GM12878 (cell line): ENCODE results near the gene CIAO2A. TPM values are rescaled to one million over a fixed set of nuclear protein-coding genes. Genes with fewer than 3 reads are reported as not detected.

Source experiments
- ATAC-seq: fragments of 200-7000 bp; cut with Tn5 transposase; 3 replicates; pipeline ENCODE4 v1.9.1; 2020; ENCODE audit warnings: mild to moderate bottlenecking, moderate library complexity
- BruUV-seq: library from RNA; stranded (reverse); fragments of 400-500 nt; replicated peaks from 2 replicates; lab custom pipeline; 2021; lab: Mats Ljungman, UMichigan
- CTCF ChIA-PET: fragments of 300-600 bp; sonication (Branson Sonifier 250); formaldehyde crosslinking; extraction: SDS; loops from one replicate; lab custom pipeline; 2021; ENCODE audit warnings: inconsistent platforms; lab: Yijun Ruan, JAX
- POLR2A ChIA-PET: fragments of 350-600 bp; formaldehyde crosslinking; extraction: SDS; loops from one replicate; lab custom pipeline; 2021; ENCODE audit warnings: inconsistent platforms; lab: Charles Lee
- RAD21 ChIA-PET: fragments of 300-600 bp; sonication (Branson Sonifier 250); formaldehyde crosslinking; loops from one replicate; lab custom pipeline; 2023; ENCODE audit warnings: antibody characterized with exemption; ENCODE audit not compliant: unreplicated experiment; lab: Charles Lee
- SMC1A ChIA-PET: fragments of 300-600 bp; sonication (Branson Sonifier 250); formaldehyde crosslinking; loops from one replicate; lab custom pipeline; 2023; ENCODE audit not compliant: unreplicated experiment, uncharacterized antibody; lab: Charles Lee
- DNase-seq: peaks from one replicate; pipeline ENCODE4 v3.0.0-alpha.2; 2011; ENCODE audit warnings: low read depth, low spot score
- FAIRE-seq: peaks from 3 replicates; lab custom pipeline; 2011; peaks lifted over from hg19 to GRCh38; lab: Jason Lieb, UNC
- H2AFZ ChIP-seq: 2 replicates; pipeline ENCODE4 v1.6.0; 2011; ENCODE audit warnings: low read depth, low read length, control low read depth; ENCODE audit not compliant: control insufficient read depth
- H3K27ac ChIP-seq: 2 replicates; pipeline ENCODE4 v1.5.1; 2011; ENCODE audit warnings: control low read depth; ENCODE audit not compliant: control insufficient read depth, insufficient read depth
- H3K27me3 ChIP-seq, 2 experiments: replicated peaks in 1 of 2; 2 replicates each; pipeline versions ENCODE4 v1.6.0 to v1.6.1; 2011; ENCODE audit warnings: low read length in 1 of 2; ENCODE audit not compliant: control insufficient read depth in 2 of 2, insufficient read depth in 2 of 2
- H3K36me3 ChIP-seq, 2 experiments: 2 replicates each; pipeline ENCODE4 v1.5.1; 2011; ENCODE audit warnings: low read length in 1 of 2; ENCODE audit not compliant: control insufficient read depth in 2 of 2, insufficient read depth in 2 of 2
- H3K4me1 ChIP-seq: 2 replicates; pipeline ENCODE4 v1.6.1; 2011; ENCODE audit warnings: mild to moderate bottlenecking, low read length, moderate library complexity, mixed read lengths; ENCODE audit not compliant: control insufficient read depth, insufficient read depth
- H3K4me2 ChIP-seq: 2 replicates; pipeline ENCODE4 v1.6.0; 2011; ENCODE audit warnings: control low read depth; ENCODE audit not compliant: control insufficient read depth, insufficient read depth
- H3K4me3 ChIP-seq: fragments of 200-600 bp; sonication (generic); 2 replicates; pipeline ENCODE4 v1.5.1; 2016
- H3K79me2 ChIP-seq: 2 replicates; pipeline ENCODE4 v1.6.0; 2011; ENCODE audit warnings: low read length; ENCODE audit not compliant: control insufficient read depth, insufficient read depth
- H3K9ac ChIP-seq: 2 replicates; pipeline ENCODE4 v1.8.0; 2011; ENCODE audit warnings: low read length, control low read depth, mixed read lengths; ENCODE audit not compliant: control insufficient read depth, insufficient read depth
- H3K9me3 ChIP-seq: replicated peaks from 3 replicates; pipeline ENCODE4 v1.5.1; 2011; ENCODE audit warnings: mild to moderate bottlenecking, low read length; ENCODE audit not compliant: control insufficient read depth, insufficient read depth
- H4K20me1 ChIP-seq: 2 replicates; pipeline ENCODE4 v1.6.0; 2011; ENCODE audit not compliant: control insufficient read depth, insufficient read depth
- BACH1 ChIP-seq: fragments of 450-650 bp; IDR thresholded peaks from 2 replicates; pipeline ENCODE4 v1.6.1; 2017; ENCODE audit warnings: mild to moderate bottlenecking, borderline replicate concordance
- CBX5 ChIP-seq: sonication (generic); IDR thresholded peaks from 2 replicates; pipeline ENCODE4 v1.6.1; 2016; ENCODE audit warnings: low read depth, moderate library complexity, mild to moderate bottlenecking, inconsistent platforms
- ESRRA ChIP-seq: IDR thresholded peaks from 2 replicates; pipeline ENCODE4 v1.6.1; 2012; ENCODE audit warnings: mild to moderate bottlenecking, low read length, improper control_type of control experiment
- IKZF2 ChIP-seq, 2 experiments: fragments of 450-650 bp; IDR thresholded peaks; 2 replicates each; pipeline ENCODE4 v1.6.1; 2017; ENCODE audit warnings: mild to moderate bottlenecking in 2 of 2, moderate library complexity in 2 of 2
- MEF2B ChIP-seq: fragments of 450-650 bp; IDR thresholded peaks from 2 replicates; pipeline ENCODE4 v1.6.1; 2018; ENCODE audit warnings: mild to moderate bottlenecking, moderate library complexity; ENCODE audit not compliant: partially characterized antibody, poor library complexity, severe bottlenecking
- MTA3 ChIP-seq: IDR thresholded peaks from 2 replicates; pipeline ENCODE4 v1.6.1; 2012; ENCODE audit warnings: low read length, inconsistent platforms, borderline replicate concordance
- NBN ChIP-seq: fragments of 450-650 bp; IDR thresholded peaks from 2 replicates; pipeline ENCODE4 v1.6.1; 2016
- PAX8 ChIP-seq: fragments of 450-650 bp; IDR thresholded peaks from 2 replicates; pipeline ENCODE4 v1.6.1; 2017; ENCODE audit warnings: mild to moderate bottlenecking, moderate library complexity
- RAD21 ChIP-seq: IDR thresholded peaks from 2 replicates; pipeline ENCODE4 v1.6.1; 2011; ENCODE audit warnings: mild to moderate bottlenecking, low read depth, low read length, moderate library complexity; ENCODE audit not compliant: insufficient read depth
- TARDBP ChIP-seq: IDR thresholded peaks from 2 replicates; pipeline ENCODE4 v1.6.1; 2016; ENCODE audit warnings: borderline replicate concordance
- ZNF274 ChIP-seq: IDR thresholded peaks from one replicate; pipeline ENCODE4 v1.8.0; 2011; ENCODE audit not compliant: insufficient read length, insufficient read depth
- ZZZ3 ChIP-seq: IDR thresholded peaks from 2 replicates; pipeline ENCODE4 v1.6.1; 2011; ENCODE audit warnings: low read depth; ENCODE audit not compliant: control insufficient read depth, insufficient read length
- WGBS: methylation state at CpG from one replicate; pipeline ENCODE4 v1.1.6; 2016; ENCODE audit warnings: low lambda C conversion rate; ENCODE audit not compliant: insufficient replicate concordance, insufficient coverage; ENCODE audit errors: missing lambda C conversion rate; 5-methylcytosine and 5-hydroxymethylcytosine counted together
- in situ Hi-C: fragments of 300-500 bp; cut with MboI; formaldehyde crosslinking; loops from 9 replicates; pipeline ENCODE4 v1.14.3; 2018; ENCODE audit warnings: mixed read lengths
- intact Hi-C: fragments of 100-400 bp; cut with micrococcal nuclease; formaldehyde crosslinking; loops from one replicate; pipeline ENCODE4 v1.14.2; 2022; ENCODE audit not compliant: unreplicated experiment
- polyA plus RNA-seq, 11 experiments: library from polyadenylated mRNA; depleted of rRNA in 4 of 11; unstranded in 6 of 11; stranded (reverse) in 5 of 11; fragments of >200 nt; fragmentation: Nextera tagmentation in 4 of 11; fragmentation: Illumina TruSeq in 1 of 11; extraction: Ambion mirVana in 4 of 11; extraction: Trizol in 1 of 11; gene quantifications; 1 replicate in 1 of 11; 2 replicates in 10 of 11; pipeline versions ENCODE4 v1.2.1 to v1.2.3, GENCODE V29; 2011 to 2016; ENCODE audit warnings: inconsistent platforms in 2 of 11, missing spikeins in 2 of 11, low read depth in 1 of 11
- total RNA-seq, 4 experiments: library from RNA; depleted of rRNA in 3 of 4; stranded (reverse); fragments of >200 nt in 3 of 4; fragmentation: Illumina TruSeq in 1 of 4; extraction: Trizol in 1 of 4; gene quantifications; 2 replicates each; pipeline versions ENCODE4 v1.2.1 to v1.2.3, GENCODE V29; 2013 to 2021
- TF ChIP-seq, protein P1 (sequence below): IDR thresholded peaks from 2 replicates; pipeline ENCODE4 v1.6.1; 2012; ENCODE audit warnings: low read length, inconsistent platforms
- TF ChIP-seq, protein P2 (sequence below): fragments of 450-650 bp; IDR thresholded peaks from 2 replicates; pipeline ENCODE4 v1.6.1; 2017; ENCODE audit warnings: mild to moderate bottlenecking, moderate library complexity

Gene CIAO2A
- total and polyA plus RNA-seq, 10 of the 15 experiments (the other 5 are each of a cell fraction or from before 2014, with no cell fraction given): 94.5 to 400 (median 204) TPM

DNA sequence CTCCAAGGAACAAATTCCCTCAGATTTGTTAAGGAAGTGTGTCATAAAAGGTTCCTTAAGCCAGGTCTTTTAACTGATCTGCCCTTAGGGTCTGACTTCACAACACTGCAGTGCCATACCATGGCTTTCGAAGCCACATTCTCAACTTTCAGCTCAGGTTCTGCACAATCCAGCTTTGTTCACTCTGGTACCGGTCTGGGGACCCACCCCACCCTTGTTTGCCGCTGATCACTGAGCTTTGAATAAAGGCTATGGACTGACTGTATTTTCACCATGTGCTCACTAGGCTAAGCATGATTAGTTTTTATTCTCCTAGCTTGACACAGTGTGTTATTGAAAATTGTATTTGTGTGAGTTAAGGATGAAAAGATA lies 18.0 kb upstream of the CIAO2A start:
- Histone ChIP-seq H3K27me3 (no peaks in the 10 kb centered on the region), H3K4me1 (peaks cover 26% of the 10 kb centered on the region), H3K36me3 (peaks cover 3 to 16% of the 10 kb centered on the region in 2 experiments), H4K20me1 (no peaks in the 10 kb centered on the region), H2AFZ (no peak overlapping the region), H3K4me3 (no peak overlapping the region), H3K4me2 (peak overlapping the region; percentile 71), H3K9me3 (no peaks in the 10 kb centered on the region), H3K9ac (no peak overlapping the region), H3K79me2 (peaks cover 43% of the 10 kb centered on the region), H3K27ac (peak overlapping the region; percentile 30)
- ChIA-PET SMC1A (interaction anchor here (1.0 to 2.4 kb wide), 5 partner anchors 10 to 22 kb away, joined by 4 to 14 read pairs (median 5); no protein-coding TSS in a partner anchor), POLR2A (interaction anchor here (0.6 to 1.3 kb wide), 3 partner anchors 19 to 95 kb away, joined by 3 to 4 read pairs (median 3); no protein-coding TSS in a partner anchor), RAD21 (interaction anchor here (1.1 kb wide), 1 partner anchor 33 kb away, joined by 5 read pairs; no protein-coding TSS in a partner anchor), CTCF (interaction anchor here (1.0 to 3.2 kb wide), 6 partner anchors 10 to 44 kb away, joined by 3 to 11 read pairs (median 4); no protein-coding TSS in a partner anchor)
- BruUV-seq: no TSS peak
- ATAC-seq: no peak
- FAIRE-seq: no peak
- in situ Hi-C loops (no loop called here), intact Hi-C loops (no loop called here)
- 56% methylated on average over 3 of the region's 3 CpGs for WGBS
- no peak for DNase-seq
- no peak for TF ChIP-seq MTA3
- TF ChIP-seq ZZZ3: no peak
- TF ChIP-seq NBN: no peak
- no peak for TF ChIP-seq PAX8
- TF ChIP-seq, protein P1, sequence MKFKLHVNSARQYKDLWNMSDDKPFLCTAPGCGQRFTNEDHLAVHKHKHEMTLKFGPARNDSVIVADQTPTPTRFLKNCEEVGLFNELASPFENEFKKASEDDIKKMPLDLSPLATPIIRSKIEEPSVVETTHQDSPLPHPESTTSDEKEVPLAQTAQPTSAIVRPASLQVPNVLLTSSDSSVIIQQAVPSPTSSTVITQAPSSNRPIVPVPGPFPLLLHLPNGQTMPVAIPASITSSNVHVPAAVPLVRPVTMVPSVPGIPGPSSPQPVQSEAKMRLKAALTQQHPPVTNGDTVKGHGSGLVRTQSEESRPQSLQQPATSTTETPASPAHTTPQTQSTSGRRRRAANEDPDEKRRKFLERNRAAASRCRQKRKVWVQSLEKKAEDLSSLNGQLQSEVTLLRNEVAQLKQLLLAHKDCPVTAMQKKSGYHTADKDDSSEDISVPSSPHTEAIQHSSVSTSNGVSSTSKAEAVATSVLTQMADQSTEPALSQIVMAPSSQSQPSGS: no peak
- TF ChIP-seq MEF2B: no peak
- no peak for TF ChIP-seq CBX5
- TF ChIP-seq, protein P2, sequence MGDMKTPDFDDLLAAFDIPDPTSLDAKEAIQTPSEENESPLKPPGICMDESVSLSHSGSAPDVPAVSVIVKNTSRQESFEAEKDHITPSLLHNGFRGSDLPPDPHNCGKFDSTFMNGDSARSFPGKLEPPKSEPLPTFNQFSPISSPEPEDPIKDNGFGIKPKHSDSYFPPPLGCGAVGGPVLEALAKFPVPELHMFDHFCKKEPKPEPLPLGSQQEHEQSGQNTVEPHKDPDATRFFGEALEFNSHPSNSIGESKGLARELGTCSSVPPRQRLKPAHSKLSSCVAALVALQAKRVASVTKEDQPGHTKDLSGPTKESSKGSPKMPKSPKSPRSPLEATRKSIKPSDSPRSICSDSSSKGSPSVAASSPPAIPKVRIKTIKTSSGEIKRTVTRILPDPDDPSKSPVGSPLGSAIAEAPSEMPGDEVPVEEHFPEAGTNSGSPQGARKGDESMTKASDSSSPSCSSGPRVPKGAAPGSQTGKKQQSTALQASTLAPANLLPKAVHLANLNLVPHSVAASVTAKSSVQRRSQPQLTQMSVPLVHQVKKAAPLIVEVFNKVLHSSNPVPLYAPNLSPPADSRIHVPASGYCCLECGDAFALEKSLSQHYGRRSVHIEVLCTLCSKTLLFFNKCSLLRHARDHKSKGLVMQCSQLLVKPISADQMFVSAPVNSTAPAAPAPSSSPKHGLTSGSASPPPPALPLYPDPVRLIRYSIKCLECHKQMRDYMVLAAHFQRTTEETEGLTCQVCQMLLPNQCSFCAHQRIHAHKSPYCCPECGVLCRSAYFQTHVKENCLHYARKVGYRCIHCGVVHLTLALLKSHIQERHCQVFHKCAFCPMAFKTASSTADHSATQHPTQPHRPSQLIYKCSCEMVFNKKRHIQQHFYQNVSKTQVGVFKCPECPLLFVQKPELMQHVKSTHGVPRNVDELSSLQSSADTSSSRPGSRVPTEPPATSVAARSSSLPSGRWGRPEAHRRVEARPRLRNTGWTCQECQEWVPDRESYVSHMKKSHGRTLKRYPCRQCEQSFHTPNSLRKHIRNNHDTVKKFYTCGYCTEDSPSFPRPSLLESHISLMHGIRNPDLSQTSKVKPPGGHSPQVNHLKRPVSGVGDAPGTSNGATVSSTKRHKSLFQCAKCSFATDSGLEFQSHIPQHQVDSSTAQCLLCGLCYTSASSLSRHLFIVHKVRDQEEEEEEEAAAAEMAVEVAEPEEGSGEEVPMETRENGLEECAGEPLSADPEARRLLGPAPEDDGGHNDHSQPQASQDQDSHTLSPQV: no peak
- no peak for TF ChIP-seq ZNF274
- no peak for TF ChIP-seq BACH1
- TF ChIP-seq RAD21: no peak
- TF ChIP-seq IKZF2 (IDR thresholded peaks at IDR 0.05): no peak
- TF ChIP-seq TARDBP: no peak
- no peak for TF ChIP-seq ESRRA
